ENCODE results near the gene SPINK2. TPM values are rescaled to one million over a fixed set of nuclear protein-coding genes. Genes with fewer than 3 reads are reported as not detected.

SPINK2 gene
- polyA plus RNA-seq, 3 donors: not detected

GRCh38 chr4:56806666-56807065 is 14.8 kb downstream of the SPINK2 start:
- Histone ChIP-seq H3K27me3 (ENCODE audit: control insufficient read depth in 2 of 2, insufficient read depth in 2 of 2, low read length in 2 of 2) (no peaks in the 10 kb centered on the region), H3K4me1 (ENCODE audit: control insufficient read depth in 1 of 2, insufficient read depth in 2 of 2, low read length in 2 of 2) (peaks cover 0 to 3% of the 10 kb centered on the region in 2 donors), H3K4me3 (replicated peaks in 1 of 3; ENCODE audit: low read depth in 2 of 3, low read length in 3 of 3) (no peak overlapping the region), H3K9me3 (replicated peaks in 1 of 2; ENCODE audit: control insufficient read depth in 1 of 2, insufficient read depth in 1 of 2, low read length in 2 of 2) (no peaks in the 10 kb centered on the region), H3K9ac (ENCODE audit: insufficient read depth, low read length, poor library complexity, severe bottlenecking) (no peak overlapping the region), H3K27ac (ENCODE audit: low read depth in 1 of 2, low read length in 2 of 2) (no peak overlapping the region), H2AFZ (ENCODE audit: insufficient read depth, low read depth, low read length, poor library complexity, severe bottlenecking) (no peak overlapping the region), H3K4me2 (replicated peaks; ENCODE audit: extremely low read depth, low read length, poor library complexity, severe bottlenecking) (no peak overlapping the region), H3K79me2 (ENCODE audit: insufficient read depth, low read length) (no peaks in the 10 kb centered on the region), H4K20me1 (ENCODE audit: insufficient read depth, low read length) (no peaks in the 10 kb centered on the region), H3K36me3 (replicated peaks in 1 of 2; ENCODE audit: control insufficient read depth in 1 of 2, insufficient read depth in 2 of 2, low read length in 2 of 2) (no peaks in the 10 kb centered on the region)
- peak in 2 of 3 donors; percentile 44 to 62 for DNase-seq
- TF ChIP-seq CTCF (IDR thresholded peaks at IDR 0.05): no peak
- 25% methylated on average over 1 of the region's 1 CpG for WGBS (ENCODE audit: insufficient coverage)
- peaks cover 21% of the 10 kb centered on the region for H3K4me1 Mint-ChIP-seq
- H3K27me3 Mint-ChIP-seq (ENCODE audit: low read depth in 3 of 3): no peaks in the 10 kb centered on the region
- intact Hi-C loops (cut with micrococcal nuclease): loop anchor here in 1 of 2 donors (10.0 kb wide), 1 partner anchor 152 kb away; no protein-coding TSS in a partner anchor
- no peak overlapping the region for H3K4me3 Mint-ChIP-seq
- no peak overlapping the region for H3K27ac Mint-ChIP-seq
- no peaks in the 10 kb centered on the region for H3K9me3 Mint-ChIP-seq
- H3K36me3 Mint-ChIP-seq: no peaks in the 10 kb centered on the region

- peaks cover 26% of the 10 kb centered on the region for H3K4me1 Mint-ChIP-seq
- H4K20me1 ChIP-seq (ENCODE audit: insufficient read depth, low read length): no peaks in the 10 kb centered on the region
- H3K9me3 Mint-ChIP-seq: no peaks in the 10 kb centered on the region
- no peak overlapping the region for H3K4me3 Mint-ChIP-seq
- no peak overlapping the region for H3K4me3 ChIP-seq (replicated peaks in 1 of 3; ENCODE audit: low read depth in 2 of 3, low read length in 3 of 3)
- H3K36me3 ChIP-seq (replicated peaks in 1 of 2; ENCODE audit: control insufficient read depth in 1 of 2, insufficient read depth in 2 of 2, low read length in 2 of 2): no peaks in the 10 kb centered on the region
- H3K36me3 Mint-ChIP-seq: no peaks in the 10 kb centered on the region
- DNase-seq: no peak
- TF ChIP-seq CTCF (IDR thresholded peaks at IDR 0.05): no peak
- no peaks in the 10 kb centered on the region for H3K9me3 ChIP-seq (replicated peaks in 1 of 2; ENCODE audit: control insufficient read depth in 1 of 2, insufficient read depth in 1 of 2, low read length in 2 of 2)
- peaks cover 0 to 1% (median 0%) of the 10 kb centered on the region in 3 donors for H3K27me3 Mint-ChIP-seq (ENCODE audit: low read depth in 3 of 3)
- 0% methylated on average over 1 of the region's 1 CpG for WGBS (ENCODE audit: insufficient coverage)
- peaks cover under 1 to 5% of the 10 kb centered on the region in 2 donors for H3K4me1 ChIP-seq (ENCODE audit: control insufficient read depth in 1 of 2, insufficient read depth in 2 of 2, low read length in 2 of 2)
- no peak overlapping the region for H2AFZ ChIP-seq (ENCODE audit: insufficient read depth, low read depth, low read length, poor library complexity, severe bottlenecking)
- H3K79me2 ChIP-seq (ENCODE audit: insufficient read depth, low read length): no peaks in the 10 kb centered on the region
- no peak overlapping the region for H3K9ac ChIP-seq (ENCODE audit: insufficient read depth, low read length, poor library complexity, severe bottlenecking)
- H3K4me2 ChIP-seq (replicated peaks; ENCODE audit: extremely low read depth, low read length, poor library complexity, severe bottlenecking): no peak overlapping the region
- intact Hi-C loops (cut with micrococcal nuclease): loop anchor here in 1 of 2 donors (10.0 kb wide), 1 partner anchor 150 kb away; no protein-coding TSS in a partner anchor
- no peaks in the 10 kb centered on the region for H3K27me3 ChIP-seq (ENCODE audit: control insufficient read depth in 2 of 2, insufficient read depth in 2 of 2, low read length in 2 of 2)
- H3K27ac Mint-ChIP-seq: no peak overlapping the region
- H3K27ac ChIP-seq (ENCODE audit: low read depth in 1 of 2, low read length in 2 of 2): no peak overlapping the region
Observed at GRCh38 chr4:56804551-56804950, 16.9 kb downstream of the SPINK2 start.
